SH-SY5Y (cell line): ENCODE data around the gene PLCL2.
A peak's percentile ranks its signal among the peaks of the same experiment; 100 is the strongest.

Experiments used
- GATA2 ChIP-seq: IDR thresholded peaks from 2 replicates; pipeline ENCODE4 v1.6.1; 2011; ENCODE audit warnings: mild to moderate bottlenecking, low read depth, low read length
- GATA3 ChIP-seq: IDR thresholded peaks from 2 replicates; pipeline ENCODE4 v1.6.1; 2011; ENCODE audit warnings: low read depth, mild to moderate bottlenecking, low read length, moderate library complexity

The PLCL2 gene

GRCh38 chr3:16896094-16896627 is 11.4 kb downstream of the PLCL2 start:
- TF ChIP-seq GATA3 = no peak
- no peak for TF ChIP-seq GATA2

GRCh38 chr3:16896820-16897219 is 12.1 kb downstream of the PLCL2 start:
- TF ChIP-seq GATA3 (no peak), GATA2 (no peak)

- TF ChIP-seq GATA3 (no peak), GATA2 (no peak)
Measured at GRCh38 chr3:16897254-16897926, 12.6 kb downstream of the PLCL2 start.

- TF ChIP-seq GATA2 = peak; percentile 77
- 0 out of 2 replicates have a peak, but pooled peaks have one; percentile 16 for TF ChIP-seq GATA3
Measured at GRCh38 chr3:16898595-16899395, 14.0 kb downstream of the PLCL2 start.

GRCh38 chr3:16899919-16900318 is 15.2 kb downstream of the PLCL2 start:
- TF ChIP-seq GATA3 (no peak), GATA2 (no peak)

- TF ChIP-seq GATA2 (no peak), GATA3 (no peak)
Measured at GRCh38 chr3:16900779-16901440, 16.2 kb downstream of the PLCL2 start.

- TF ChIP-seq GATA2 (no peak), GATA3 (no peak)
Measured at GRCh38 chr3:16904423-16905417, 20.0 kb downstream of the PLCL2 start.

GRCh38 chr3:16905704-16906103 is 20.9 kb downstream of the PLCL2 start:
- TF ChIP-seq GATA3 = no peak
- no peak for TF ChIP-seq GATA2

GRCh38 chr3:16906682-16907081 is 21.9 kb downstream of the PLCL2 start:
- TF ChIP-seq GATA3 (no peak), GATA2 (no peak)

- TF ChIP-seq GATA2 (no peak), GATA3 (no peak)
Measured at GRCh38 chr3:16907243-16907642, 22.5 kb downstream of the PLCL2 start.

GRCh38 chr3:16908016-16908807 is 23.5 kb downstream of the PLCL2 start:
- TF ChIP-seq GATA3 (no peak), GATA2 (no peak)

- TF ChIP-seq GATA3 = no peak
- TF ChIP-seq GATA2 = no peak
Measured at GRCh38 chr3:16908896-16909295, 24.1 kb downstream of the PLCL2 start.
